Measurements from ENCODE around the gene TDRD3.

Gene TDRD3

DNA sequence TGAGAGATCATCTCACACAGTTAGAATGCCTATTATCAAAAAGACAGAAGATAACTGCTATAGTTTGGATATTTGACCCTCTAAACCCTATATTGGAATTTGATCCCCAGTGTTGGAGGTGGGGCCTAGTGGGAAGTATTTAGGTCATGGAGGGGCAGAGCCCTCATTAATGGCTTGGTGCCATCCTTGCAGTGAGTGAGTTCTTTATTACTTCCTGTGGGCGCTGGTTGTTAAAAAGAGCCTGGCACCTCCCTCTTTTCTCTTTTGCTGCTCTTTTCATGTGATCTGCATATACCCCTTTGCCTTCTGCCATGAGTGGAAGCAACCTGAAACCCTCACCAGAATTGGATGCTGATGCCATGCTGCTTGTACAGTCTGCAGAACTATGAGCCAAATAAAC lies 66.8 kb downstream of the TDRD3 start:
- DNase-seq = no peak

DNA sequence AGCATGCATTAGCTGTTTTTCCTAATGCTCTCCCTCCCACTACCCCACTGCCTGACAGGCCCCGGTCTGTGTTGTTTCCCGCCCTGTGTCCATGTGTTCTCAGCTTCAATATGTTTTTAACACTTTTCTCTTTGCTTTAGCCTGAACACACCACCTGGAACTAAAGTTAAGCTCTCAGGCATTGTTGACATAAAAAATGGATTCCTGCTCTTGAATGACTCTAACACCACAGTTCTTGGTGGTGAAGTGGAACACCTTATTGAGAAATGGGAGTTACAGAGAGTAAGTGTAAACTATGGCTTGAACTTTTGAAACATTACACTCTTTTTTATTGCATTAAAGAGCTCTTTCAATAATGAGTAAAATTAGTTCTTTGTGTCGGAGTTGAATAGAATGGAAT lies 70.1 kb downstream of the TDRD3 start:
- no peak for DNase-seq

DNA sequence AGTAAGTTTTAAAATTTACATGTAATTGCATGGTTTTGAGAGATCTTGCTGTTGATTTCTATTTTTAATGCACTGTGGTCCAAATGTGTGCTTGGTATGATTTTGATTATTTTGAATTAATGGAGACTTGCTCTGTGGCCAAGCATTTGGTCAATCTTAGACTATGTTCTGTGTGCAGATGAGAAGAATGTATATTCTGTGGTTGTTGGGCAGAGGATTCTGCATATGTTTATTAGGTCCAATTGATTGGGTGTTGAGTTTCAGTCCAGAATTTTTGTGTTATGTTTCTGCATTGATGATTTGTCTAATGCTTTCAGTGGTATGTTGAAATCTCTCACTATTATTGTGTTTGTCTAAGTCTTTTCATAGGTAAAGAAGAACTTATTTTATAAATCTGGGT lies 82.3 kb downstream of the TDRD3 start:
- DNase-seq = no peak

DNA sequence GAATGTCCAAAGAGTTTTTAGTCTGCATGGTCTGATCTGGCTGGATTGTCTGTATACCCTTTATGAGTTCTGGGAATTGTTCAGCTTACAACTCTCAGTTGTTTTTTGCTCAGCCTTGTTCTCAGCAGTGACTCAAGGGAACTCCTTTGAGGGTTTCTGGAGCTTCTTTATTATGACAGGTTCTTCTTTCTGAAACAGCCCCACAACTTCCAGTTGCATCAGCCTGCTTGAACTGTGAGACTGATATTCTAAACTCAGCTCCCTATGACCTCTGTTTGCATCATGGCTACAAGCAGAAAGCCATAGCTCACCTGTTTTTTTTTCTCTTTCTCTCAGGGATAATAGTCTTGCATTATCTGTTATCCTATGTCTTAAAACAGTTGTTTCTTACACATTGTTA lies 85.0 kb downstream of the TDRD3 start:
- no peak for DNase-seq

DNA sequence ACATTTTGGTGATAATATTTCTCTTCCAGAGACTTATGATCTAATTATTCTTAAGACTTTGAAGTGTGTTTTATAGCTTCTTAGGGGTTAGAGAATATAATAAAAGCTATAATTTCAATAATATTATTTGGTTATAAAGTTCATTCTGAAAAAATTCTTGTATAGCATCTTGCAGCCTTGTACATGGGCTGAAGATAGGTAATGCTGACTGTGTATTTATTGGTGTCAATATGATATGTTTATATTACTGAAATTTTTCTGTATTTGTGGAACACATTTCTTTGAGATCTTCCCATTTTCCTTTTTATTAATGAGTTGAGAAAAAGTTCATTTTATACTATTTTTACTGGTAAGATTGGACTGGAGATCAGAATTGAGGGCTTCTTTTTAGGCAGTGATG lies 87.8 kb downstream of the TDRD3 start:
- no peak for DNase-seq

DNA sequence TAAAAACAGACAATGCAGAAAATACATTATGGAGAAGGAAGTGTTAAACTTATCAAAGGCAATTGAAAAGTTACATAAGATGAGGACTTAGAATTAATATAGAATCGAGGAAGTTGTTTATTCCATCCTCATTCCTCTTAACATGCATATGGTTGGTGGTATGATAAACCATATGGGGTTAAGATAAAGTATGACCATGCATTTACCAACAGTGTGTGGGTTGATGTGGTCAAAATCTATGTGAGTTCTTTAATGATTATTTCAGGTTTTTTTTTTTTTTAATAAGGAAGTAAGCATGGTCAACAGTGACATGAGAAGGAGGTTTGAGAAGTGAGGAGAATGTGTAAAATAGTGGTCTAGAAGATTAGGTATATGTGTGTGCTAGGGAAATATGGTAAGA lies 94.5 kb downstream of the TDRD3 start:
- DNase-seq = no peak

DNA sequence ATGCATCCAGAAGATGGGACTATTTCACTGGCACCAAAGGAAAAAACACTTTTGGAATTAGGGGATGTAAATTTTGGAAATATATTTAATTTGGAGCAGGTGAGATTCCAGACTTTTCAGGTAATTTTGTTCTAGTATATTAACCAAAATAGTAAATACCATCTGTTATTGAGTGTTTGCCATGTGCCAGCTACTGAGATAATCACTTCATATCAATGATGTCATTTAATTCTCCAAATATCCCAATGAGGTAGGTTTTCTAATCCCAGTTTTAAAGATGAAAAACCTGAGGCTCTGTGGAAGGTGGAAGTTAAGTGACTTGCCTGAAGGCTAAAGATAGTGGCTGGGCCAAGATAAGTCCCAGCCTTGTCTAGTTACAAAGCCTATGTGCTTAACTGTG lies 95.2 kb downstream of the TDRD3 start:
- DNase-seq = no peak

DNA sequence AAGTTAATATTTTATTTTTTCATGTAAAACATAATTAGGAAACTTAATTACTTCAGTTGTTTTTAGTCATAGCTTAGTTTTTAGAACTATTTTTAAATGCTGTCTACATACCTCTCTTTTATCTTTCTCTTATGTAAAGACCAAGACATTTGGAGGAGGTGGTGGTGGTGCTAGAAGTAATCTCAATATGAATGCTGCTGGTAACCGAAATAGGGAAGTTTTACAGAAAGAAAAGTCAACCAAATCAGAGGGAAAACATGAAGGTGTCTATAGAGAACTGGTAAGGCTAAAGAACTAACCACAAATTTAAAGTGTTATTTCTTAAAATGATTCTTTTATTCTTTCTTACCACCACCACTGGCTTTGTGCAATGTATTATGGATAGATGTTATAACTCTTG lies 97.3 kb downstream of the TDRD3 start:
- no peak for DNase-seq

DNA sequence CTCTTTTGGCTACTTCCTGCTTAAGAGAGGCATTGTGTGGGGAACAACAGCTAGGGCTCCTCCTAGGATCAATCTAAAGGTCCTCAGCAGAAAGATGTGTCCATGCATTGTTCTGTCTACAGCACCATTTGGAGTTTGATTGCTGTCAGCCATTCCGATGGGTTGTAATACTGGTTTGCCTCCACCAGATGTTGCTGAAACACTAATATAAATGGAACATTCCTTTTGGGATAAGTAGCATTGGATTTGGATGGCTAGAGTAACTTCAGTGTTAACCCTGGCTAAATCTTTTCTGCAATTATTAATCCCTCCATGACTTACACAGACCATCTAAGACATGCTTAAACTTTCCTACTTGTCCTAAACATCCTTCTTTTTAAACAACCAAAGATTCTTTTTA lies 104.2 kb downstream of the TDRD3 start:
- no peak for DNase-seq

DNA sequence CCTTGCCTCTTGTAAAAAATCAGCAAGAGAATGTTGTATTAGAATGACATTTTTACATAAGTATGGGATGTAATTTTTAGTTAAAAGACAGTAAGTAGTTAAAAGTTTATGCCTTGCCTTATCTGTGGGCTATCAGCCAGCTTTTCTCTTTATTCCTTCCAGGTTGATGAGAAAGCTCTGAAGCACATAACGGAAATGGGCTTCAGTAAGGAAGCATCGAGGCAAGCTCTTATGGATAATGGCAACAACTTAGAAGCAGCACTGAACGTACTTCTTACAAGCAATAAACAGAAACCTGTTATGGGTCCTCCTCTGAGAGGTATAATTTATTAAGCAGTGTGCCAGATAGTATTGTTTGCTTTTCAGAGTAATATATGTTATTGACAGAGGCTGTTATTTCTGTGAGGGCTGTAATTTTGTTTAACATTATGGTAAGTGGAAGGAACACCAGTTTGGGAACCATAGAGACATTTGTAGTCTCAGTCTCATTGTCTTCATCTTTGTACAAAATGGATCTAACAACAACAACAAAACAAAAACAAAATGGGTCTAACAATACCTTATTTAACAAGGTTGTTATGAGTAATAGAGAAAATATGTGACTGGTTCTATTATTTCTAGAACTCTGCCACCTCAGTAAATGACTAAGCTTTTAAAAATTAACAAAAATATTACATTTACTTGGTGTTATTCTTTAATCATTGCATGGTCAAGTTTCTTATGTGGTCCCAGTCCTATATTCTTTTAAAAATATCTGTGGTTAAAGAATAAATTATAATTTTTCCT lies 112.8 kb downstream of the TDRD3 start:
- no peak for DNase-seq

DNA sequence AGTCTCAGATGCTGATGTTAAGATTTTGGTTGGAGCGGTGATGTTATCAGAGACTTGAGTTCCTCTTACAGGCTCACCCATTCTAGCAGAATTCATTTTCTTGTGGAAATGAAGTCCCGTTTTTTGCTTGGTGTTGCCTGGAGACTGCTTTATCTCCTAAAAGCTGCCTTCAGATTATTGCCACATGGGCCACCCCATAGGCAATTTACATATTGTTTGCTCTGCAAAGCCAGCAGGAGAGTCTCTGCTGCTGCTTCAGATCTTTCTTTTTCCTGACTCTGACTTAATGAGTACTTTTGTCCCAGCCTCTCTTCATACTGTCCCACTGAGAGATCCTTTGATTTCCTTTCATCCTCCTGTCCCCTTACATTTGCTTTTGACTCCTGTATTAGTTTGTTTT lies 114.6 kb downstream of the TDRD3 start:
- DNase-seq = no peak

DNA sequence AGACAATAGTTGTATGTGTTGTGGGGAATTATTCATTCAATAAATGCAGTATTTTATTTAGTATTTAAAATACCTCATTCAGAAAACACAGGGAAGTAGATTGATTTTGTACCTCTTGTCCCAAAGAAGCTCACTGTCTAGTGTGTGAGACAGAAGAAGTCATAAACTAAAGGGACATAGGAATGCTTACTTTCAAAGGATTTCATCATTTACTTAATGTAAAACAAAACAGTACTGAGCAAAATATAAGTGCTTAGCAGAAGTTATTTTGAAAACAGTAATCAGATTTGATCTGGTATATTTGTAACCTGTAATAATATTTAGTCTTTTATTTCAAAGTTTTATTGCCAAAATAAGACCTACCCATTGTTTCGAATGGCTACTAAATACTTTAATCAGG lies 117.9 kb downstream of the TDRD3 start:
- DNase-seq = no peak

DNA sequence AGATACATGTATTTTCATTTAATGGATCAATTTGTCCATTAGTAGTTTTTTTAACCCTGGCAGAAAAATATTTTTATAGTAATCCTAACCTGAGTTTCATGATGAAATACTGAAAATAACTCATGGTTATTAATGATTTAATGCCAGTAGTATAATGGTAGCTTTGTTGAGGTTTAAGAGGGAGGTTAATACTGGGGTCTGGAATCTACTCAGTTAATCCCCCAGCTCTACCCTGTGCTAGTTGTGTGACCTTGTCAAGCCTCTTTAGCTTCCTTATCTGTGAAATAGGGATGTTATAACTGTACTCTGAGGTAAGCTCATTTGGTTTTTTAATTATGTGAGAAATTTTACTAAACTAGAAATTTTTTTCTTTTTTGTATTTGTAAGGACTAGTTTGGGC lies 122.5 kb downstream of the TDRD3 start:
- DNase-seq = no peak

DNA sequence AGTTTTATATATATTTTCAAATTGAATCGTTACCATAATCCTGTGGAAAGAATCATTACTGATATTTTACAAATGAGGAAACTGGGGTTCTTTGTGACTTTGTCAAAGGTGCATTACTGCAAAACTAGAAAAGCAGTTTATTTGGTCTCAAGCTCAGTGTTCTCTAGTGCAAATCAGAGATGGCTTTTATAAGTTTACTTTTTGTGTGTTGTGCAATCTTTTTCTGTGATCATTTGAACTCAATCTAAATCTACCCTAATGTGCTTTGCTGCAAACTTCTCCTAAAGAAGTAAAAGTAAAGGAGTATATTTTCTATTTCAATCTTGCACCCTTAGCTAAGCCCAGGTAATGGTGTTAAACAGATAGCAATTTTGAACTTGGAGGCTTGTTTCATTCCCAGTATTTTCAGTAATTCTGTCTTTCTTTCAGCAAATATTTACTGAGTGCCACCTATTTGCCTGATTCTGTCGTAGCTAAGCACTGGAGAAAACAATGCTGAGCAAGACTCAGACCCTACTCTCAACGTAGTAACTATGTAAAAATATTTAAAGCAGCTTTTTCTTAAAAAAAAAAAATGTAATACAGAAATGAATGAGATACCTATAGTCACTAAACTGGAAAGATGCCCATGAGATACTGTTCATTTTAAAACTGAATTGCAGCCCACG lies 124.0 kb downstream of the TDRD3 start:
- DNase-seq = no peak

DNA sequence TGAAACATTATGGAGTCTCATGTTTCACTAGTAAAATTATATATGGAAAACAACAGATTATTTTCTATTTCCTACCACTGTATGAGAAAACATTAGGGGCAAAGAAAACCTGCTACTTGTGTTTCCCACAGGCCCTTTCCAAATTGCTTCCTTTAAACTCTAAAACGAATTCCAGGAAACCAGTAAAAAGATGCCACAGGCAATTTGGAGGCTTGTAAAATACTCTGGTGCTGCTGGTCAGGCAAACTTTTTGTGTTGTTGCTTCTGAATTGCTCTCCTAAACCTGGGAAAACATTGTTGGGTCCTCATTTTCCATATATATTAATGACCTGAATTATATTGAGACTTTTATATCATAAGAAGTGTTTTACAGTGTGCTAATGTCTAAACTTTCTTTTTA lies 141.5 kb downstream of the TDRD3 start:
- DNase-seq = no peak

DNA sequence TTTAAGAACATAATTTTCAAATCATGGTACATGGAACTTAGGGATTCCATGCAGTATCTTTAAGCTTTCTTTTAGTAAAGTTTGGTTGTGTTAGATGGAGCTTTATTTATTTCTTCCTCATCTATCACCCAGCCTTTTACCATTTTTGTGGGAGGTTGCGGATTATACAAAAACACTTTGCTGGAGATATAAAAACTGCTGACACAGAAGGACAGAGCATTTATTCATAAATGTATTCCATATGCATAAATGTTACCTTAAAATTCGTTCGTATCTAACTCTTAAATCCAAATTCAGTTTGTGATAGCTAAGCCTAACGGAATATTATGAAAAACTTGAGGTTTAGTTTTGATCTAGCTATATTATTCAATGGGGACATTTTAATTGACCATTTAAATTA lies 143.3 kb downstream of the TDRD3 start:
- DNase-seq = no peak

DNA sequence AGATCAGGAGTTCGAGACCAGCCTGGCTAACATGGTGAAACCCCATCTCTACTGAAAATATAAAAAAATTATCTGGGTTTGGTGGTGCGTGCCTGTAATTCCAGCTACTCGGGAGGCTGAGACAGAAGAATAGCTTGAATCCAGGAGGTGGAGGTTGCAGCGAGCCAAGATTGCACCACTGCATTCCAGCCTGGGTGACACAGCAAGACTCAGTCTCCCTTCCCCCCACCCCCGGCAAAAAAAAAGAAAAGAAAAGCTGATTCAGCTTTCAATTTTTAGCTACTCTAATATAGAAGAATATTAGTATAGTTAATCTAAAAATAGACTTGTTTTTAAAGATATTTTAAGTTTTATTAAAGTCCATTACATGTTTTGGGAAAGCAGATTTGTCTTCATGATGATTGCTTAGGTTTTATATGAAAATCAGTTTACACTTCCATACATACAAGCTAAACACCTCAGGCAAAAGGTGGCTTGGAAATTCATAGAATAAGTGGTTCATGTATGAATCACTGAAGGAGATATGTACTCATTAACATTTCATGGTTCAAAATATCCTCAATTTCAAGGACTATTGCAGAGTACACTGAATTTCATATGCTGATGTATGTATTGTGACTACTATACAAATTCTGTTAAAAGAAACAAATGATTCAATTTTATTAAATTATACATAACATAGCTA lies 165.2 kb downstream of the TDRD3 start:
- no peak for DNase-seq

DNA sequence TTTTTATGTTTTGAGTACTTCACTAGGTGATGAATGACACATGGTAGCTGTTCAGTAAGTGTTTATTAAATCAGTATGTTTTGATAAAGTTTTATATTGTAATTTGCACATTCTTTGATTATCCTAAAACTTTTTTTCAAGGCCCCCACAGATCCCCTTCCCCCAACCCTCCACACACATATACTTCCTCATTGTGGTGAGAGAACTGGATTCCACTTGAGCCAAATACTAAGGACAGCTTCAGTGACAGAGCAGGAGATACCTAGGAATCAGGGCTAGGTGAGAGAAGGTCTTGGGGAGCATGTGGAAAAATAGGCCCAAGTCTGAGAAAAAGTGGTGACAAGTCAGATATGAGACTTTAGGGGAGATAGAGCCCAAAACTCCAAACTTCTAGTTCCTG lies 174.6 kb downstream of the TDRD3 start:
- DNase-seq = no peak

DNA sequence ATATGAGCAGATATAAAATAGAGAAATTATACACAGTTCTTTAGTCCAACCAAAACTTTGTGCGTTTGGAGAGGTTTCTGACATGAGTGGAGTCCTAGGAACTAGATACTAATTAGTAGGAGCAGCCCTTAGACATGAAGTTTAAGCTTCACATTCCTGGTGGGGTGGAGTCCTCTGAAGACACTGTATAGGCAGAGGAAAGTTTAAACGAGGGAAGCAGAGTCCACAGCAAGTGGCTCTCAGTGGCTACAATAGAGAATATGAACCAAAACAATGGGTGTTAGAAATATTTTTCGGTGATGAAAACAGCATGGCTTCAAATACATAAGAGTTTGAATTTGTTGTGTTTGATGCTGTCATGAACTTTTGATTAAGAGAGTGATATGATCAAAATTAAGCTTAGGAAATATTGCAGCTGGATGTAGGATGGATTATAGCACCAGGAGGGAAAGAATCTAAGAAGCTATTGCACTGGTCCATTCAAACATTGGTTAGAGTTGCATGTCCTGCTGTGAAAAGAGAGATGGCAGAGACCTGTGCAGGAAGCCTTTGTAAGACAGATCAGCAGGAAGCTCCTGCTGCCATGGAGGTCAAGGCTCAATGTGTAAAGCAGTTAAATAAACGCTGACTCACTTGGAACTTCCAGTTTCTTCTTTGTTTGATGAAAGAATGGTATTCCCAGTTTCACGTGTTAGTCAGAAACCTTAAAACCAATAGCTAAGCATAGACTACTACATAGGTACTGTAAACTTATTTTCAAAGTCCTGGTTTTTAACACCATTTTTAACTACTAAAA lies 175.2 kb downstream of the TDRD3 start:
- DNase-seq = no peak

DNA sequence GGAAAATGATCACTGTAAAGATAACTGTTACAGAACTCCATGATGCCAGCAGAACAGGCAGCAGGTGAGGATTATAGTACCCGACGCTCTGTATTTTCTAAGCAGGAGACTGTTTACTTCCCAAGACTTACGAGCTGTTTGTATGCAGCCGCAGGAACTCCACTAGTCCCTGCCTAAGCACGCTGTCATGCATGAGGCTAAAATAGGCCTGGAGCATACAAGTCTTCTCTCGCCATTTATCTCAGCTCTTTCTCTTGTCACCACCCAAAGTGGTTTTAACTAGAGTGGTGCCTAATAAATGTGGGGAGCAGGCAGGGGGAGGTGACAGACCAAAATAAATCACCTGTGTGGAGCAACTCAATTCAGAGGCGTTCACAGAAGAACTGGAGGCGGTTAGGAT lies 175.8 kb downstream of the TDRD3 start:
- no peak for DNase-seq

DNA sequence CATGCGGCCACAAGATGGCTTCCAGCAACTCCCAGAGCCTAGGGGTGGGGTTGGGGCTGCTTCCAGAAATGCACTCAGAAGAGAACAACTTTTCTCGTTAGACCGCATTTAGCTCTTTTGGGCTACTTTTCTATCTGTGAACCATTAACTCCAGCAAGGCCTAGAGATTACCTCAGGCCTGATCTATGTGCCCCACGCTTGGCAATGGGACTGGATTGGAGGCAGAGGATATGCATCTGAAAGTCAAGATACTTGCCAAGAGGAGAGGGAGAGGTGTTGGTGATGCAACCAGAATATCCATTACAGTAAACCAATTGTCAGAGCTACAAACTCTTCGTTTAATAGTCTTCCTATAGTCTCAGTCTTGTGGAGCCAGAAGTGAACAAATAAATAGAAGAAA lies 177.7 kb downstream of the TDRD3 start:
- no peak for DNase-seq

DNA sequence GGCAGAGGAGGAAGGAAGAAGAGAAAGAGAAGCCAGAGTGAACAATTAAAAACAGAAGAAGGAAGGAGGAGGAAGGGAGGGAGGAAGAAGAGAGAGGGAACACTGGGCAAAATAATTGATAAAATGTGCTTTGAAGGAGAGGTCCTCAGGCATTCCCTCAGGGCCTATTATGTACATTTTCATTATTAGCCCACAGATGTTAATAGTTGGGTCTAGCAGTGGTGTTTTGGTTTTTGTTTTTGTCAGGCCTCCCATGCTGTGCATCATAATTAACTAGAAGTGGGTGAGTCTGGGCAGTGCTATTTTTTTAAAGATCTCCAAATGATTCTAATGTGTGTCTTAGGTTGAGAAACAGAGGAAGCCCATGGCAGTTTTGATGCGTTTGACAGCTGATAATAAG lies 178.1 kb downstream of the TDRD3 start:
- no peak for DNase-seq

DNA sequence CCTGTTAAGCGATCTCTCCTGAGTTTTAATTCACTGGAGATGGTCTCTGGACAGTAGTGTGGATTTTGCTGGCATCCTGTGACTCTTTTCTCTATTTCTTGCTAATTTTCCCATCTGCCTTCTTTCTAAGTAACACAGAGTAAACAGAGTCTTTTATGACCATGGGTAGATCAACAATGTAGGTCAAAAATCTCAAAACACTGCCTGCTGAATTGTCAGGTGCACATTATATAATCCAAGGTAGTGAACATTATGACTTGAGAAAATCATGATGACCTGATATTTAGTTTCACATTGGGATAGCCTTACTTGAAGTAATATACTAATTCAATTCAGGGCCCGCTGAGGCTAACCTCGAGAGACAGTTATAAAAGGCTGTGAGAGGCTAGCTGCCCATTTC lies 180.7 kb downstream of the TDRD3 start:
- no peak for DNase-seq

Data from CD4-positive, alpha-beta T cell treated with Interleukin-21 for 1 hour (primary cell).